DMS53 (cell line): ENCODE measurements around the gene CEP112.

Experiments used
- DNase-seq: peaks from one replicate; lab custom pipeline; 2025; lab: John Stamatoyannopoulos, UW

CEP112 gene

DNA sequence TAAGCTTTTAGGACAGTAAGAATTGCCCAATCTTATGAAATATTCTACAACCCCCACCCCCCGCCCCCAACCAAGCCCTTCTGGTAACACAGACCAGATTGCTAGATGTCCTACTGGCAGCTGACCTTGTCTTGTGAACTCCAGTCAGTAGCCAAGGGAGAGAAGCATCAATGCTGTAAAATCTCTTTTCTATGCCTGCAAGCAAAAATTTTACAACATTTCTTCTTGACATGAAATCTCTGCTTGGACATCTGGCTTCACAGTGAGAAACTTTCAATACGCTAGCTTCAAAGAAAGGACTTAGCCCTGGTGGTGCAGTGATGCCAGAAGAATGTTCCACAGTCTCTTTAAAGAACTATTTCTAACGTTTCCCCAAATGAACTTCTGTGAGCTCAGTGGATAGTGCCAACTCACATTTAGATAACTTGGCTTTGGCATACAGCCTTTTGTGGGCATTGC is 461.2 kb downstream of the CEP112 start:
- DNase-seq: no peak

GRCh38 chr17:65729207-65729606 is 462.7 kb downstream of the CEP112 start:
- DNase-seq: no peak

- no peak for DNase-seq
Measured at GRCh38 chr17:65727832-65728231, 464.1 kb downstream of the CEP112 start.

GRCh38 chr17:65727246-65727645 is 464.7 kb downstream of the CEP112 start:
- DNase-seq: no peak

GRCh38 chr17:65723431-65724151 is 468.3 kb downstream of the CEP112 start:
- no peak for DNase-seq

GRCh38 chr17:65718601-65719000 is 473.3 kb downstream of the CEP112 start:
- no peak for DNase-seq

- no peak for DNase-seq
Measured at GRCh38 chr17:65712383-65713267, 479.3 kb downstream of the CEP112 start.

DNA sequence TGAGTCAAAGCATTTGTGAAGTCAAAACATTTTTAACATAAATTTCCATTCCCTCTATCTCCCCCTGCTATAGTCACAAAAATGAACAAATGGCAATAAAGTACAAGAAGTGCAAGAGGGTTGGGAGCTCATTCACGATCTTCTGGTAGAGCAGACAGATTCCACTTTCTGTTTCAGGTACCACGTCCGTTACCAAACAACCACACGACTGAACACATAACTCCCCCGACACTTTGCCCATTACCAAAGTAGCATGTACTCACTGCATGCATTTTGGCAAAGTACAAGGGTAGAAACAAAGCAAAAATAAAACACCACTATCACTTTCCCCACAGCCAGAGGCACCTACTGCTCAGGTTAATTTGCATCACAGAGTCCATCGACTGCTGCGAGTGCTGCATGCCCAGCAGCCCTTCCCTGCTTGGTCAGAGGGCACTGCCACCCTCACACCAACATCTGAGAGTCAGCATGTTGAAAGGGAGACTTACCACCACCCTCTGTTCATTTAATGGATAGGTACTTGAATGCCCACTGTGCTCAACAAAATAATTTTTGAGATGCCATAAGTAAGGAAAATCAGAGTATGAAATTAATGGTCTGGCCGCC is 480.2 kb downstream of the CEP112 start:
- DNase-seq: no peak

DNA sequence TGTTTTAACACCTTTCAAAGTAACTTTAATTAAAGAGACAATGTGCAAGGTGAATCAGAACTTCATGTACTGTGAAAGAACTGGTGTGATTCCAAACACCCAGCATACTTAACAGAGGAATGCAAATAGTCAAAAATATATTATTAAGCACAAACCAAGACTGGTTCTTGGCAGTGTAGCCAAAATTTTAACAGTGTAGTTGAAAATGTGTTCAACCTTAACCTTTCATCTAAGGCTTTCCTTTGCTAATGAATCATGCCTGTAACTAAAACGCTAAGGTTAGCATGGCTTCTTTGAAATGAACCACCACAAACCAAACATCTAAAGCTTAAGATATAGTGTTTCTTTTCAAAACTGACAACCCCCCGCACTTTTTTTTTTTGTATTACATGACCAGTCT is 484.2 kb downstream of the CEP112 start:
- no peak for DNase-seq

GRCh38 chr17:65704731-65705130 is 487.2 kb downstream of the CEP112 start:
- no peak for DNase-seq

DNA sequence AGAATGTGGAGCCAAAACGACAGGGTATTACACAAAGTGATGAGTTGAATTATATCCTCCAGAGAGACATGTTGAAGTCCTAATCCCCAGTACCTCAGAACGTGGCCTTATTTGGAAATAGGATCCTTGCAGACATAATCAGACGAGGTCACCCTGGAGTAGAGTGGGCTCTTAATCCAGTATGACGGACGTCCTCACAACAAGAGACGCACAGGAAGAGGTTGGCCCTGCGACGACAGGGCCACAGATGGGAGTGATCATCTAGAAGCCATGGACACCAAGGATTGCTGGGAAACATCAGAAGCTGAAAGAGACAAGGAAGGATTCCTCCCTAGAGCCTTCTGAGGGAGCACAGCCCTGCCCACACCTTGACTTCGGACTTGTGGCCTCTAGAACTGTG is 488.0 kb downstream of the CEP112 start:
- no peak for DNase-seq

- DNase-seq: no peak
Measured at GRCh38 chr17:65699459-65699858, 492.5 kb downstream of the CEP112 start.

GRCh38 chr17:65698381-65699061 is 493.4 kb downstream of the CEP112 start:
- DNase-seq: no peak

DNA sequence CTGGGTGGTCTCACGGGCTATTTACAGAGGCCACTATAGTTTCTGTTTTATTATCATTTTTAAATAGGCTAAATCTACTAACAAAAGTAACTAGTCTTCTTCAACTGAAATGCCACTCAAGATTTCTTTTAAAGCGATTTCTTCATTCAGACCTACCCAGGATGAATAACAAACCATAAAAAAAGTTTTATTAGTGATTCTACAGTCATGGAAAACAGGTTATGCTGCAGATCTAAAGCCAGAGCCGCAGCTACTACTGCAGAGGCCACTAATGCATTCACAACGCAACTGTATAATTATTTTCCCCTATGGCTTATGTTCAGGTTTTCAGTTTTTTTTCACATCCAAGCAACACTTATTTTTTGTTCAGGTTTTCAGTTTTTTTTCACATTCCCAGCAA is 494.3 kb downstream of the CEP112 start:
- no peak for DNase-seq

- peak; percentile 19 for DNase-seq
Measured at GRCh38 chr17:65696739-65697394, 495.1 kb downstream of the CEP112 start.

DNA sequence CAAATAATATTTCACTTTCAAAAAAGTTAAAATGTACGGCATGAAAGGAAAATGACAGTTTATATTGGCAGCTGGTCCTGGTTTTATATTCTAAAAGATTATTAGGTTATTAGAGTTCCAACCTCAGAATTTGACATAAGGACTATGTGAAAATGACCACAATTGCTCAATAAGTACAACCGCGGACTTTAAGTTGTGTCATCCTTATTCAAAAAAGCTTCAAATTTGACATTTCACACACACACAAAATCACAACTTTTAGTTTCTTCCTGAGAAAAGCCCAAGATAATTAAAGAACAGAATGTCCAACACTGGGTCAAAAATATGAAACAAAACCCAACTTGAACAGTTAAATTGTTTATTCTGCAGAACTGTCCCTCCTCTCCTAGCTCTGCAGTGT is 497.3 kb downstream of the CEP112 start:
- DNase-seq: no peak

- DNase-seq: peak; percentile 81
Measured at GRCh38 chr17:65690626-65691310, 501.2 kb downstream of the CEP112 start.

DNA sequence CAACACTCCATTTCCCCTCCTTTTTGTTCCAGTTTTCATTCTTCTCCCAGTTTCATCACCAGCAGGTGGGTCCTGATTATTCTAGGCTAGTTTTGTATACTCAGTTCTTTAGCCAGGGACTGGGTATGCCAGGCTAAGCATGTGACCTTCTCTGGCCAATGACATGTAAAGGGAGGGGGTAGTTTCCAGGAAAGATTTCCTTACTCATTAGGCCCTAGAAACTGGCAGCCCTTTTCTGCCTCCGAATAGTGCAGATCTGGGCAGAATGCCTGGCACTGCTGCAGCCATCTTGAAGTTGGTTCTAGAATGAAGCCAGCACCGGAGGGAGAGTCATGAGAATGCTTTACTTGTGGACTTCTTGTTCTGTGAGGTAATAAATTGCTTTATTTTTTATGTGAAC is 503.6 kb downstream of the CEP112 start:
- no peak for DNase-seq

DNA sequence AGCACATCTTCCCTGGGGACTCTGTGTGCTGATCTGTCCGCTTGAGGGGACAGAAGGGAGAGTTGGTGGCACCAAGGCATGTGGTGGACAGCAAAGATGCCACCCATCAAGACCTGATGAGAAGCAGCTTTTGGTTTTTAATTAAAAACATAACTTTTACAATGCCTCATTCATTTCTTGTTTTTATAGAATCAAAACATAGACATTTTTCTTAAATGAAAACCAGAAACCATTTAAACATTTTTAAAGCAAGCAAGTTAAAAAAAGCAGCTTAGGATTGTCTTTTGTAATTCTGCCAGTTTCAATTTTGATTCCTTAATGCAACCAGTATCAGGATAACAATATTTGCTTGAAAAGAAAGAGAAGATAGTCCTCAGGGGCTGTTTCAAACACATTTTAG is 506.8 kb downstream of the CEP112 start:
- no peak for DNase-seq

GRCh38 chr17:65684631-65685030 is 507.3 kb downstream of the CEP112 start:
- no peak for DNase-seq

- DNase-seq: no peak
Measured at GRCh38 chr17:65683428-65683827, 508.5 kb downstream of the CEP112 start.
